ENCODE data around the gene KIAA1328.

GRCh38 chr18:36843784-36844183, 14.9 kb downstream of the KIAA1328 start:
- TF ChIP-seq POLR2A (IDR thresholded peaks at IDR 0.05) (no peak), CTCF (IDR thresholded peaks at IDR 0.05) (peak in 3 of 6 experiments; percentile 6 to 23 (median 13)), POLR2AphosphoS5 (IDR thresholded peaks at IDR 0.05) (no peak), EP300 (IDR thresholded peaks at IDR 0.05) (no peak)

Measured in upper lobe of left lung (tissue), 4 donors.